SU-DHL-6 (cell line): ENCODE measurements around the gene RND3.
A peak's percentile ranks its signal among the peaks of the same experiment; 100 is the strongest.

Experiments used
- H2AFZ ChIP-seq: fragments of 200-600 bp; sonication (generic); 2 replicates; pipeline ENCODE4 v1.6.1; 2014; ENCODE audit warnings: low read depth, mild to moderate bottlenecking, moderate library complexity, mixed read lengths, antibody characterized with exemption, low read length; ENCODE audit not compliant: severe bottlenecking
- H3F3A ChIP-seq: fragments of 200-600 bp; shearing (Covaris generic); 2 replicates; pipeline ENCODE4 v1.6.0; 2016; ENCODE audit warnings: antibody characterized with exemption, mild to moderate bottlenecking; ENCODE audit not compliant: insufficient read depth
- H3K27ac ChIP-seq: fragments of 200-600 bp; sonication (generic); 2 replicates; pipeline ENCODE4 v1.5.1; 2016; ENCODE audit warnings: low read depth, mild to moderate bottlenecking, low read length, moderate library complexity, mixed read lengths
- H3K27me3 ChIP-seq: fragments of 200-600 bp; sonication (generic), shearing (Covaris generic); 2 replicates; pipeline ENCODE4 v1.6.0; 2014; ENCODE audit warnings: mild to moderate bottlenecking, low read length
- H3K36me3 ChIP-seq: fragments of 200-600 bp; sonication (generic); 2 replicates; pipeline ENCODE4 v1.6.1; 2014; ENCODE audit warnings: mild to moderate bottlenecking, low read length, mixed read lengths
- H3K4me2 ChIP-seq: fragments of 300-600, 200-600 bp; shearing (Covaris generic), sonication (generic); 2 replicates; pipeline ENCODE4 v1.6.0; 2014; ENCODE audit warnings: low read length, low read depth, mild to moderate bottlenecking; ENCODE audit not compliant: poor library complexity, severe bottlenecking
- H3K4me3 ChIP-seq: fragments of 200-600 bp; sonication (generic); 2 replicates; pipeline ENCODE4 v1.5.1; 2014; ENCODE audit warnings: antibody characterized with exemption, low read length, mild to moderate bottlenecking, mixed read lengths; ENCODE audit not compliant: insufficient read depth, poor library complexity, severe bottlenecking
- H3K79me2 ChIP-seq: fragments of 200-600 bp; sonication (generic); 2 replicates; pipeline ENCODE4 v1.6.1; 2014; ENCODE audit warnings: mild to moderate bottlenecking, low read length, moderate library complexity; ENCODE audit not compliant: insufficient read depth
- H3K9ac ChIP-seq: fragments of 200-600 bp; sonication (generic); 2 replicates; pipeline ENCODE4 v1.7.0; 2014; ENCODE audit warnings: mild to moderate bottlenecking, low read length
- H3K9me2 ChIP-seq: fragments of 200-600 bp; sonication (generic); replicated peaks from 2 replicates; pipeline ENCODE4 v1.6.1; 2014; ENCODE audit warnings: low read length; ENCODE audit not compliant: insufficient read depth
- H3K9me3 ChIP-seq: fragments of 200-600 bp; sonication (generic); 2 replicates; pipeline ENCODE4 v1.6.1; 2014; ENCODE audit warnings: low read length, mixed read lengths; ENCODE audit not compliant: insufficient read depth
- H4K20me1 ChIP-seq: fragments of 200-600 bp; sonication (generic); 2 replicates; pipeline ENCODE4 v1.6.1; 2014; ENCODE audit warnings: low read depth, mild to moderate bottlenecking, antibody characterized with exemption, low read length, moderate library complexity, mixed read lengths
- CTCF ChIP-seq: fragments of 200-600 bp; sonication (generic); IDR thresholded peaks from one replicate; pipeline ENCODE4 v1.5.1; 2017; ENCODE audit warnings: antibody characterized with exemption, mild to moderate bottlenecking, low read length, moderate library complexity; ENCODE audit not compliant: insufficient read depth, poor library complexity, severe bottlenecking
- EZH2phosphoT487 ChIP-seq: fragments of 200-600 bp; sonication (generic), shearing (Covaris generic); conservative IDR thresholded peaks from 2 replicates; pipeline ENCODE4 v1.6.1; 2018; ENCODE audit warnings: mild to moderate bottlenecking, antibody characterized with exemption, low read length, moderate library complexity, mixed read lengths

RND3 gene

GRCh38 chr2:150487537-150488429 lies at the start of gene RND3:
Gene RND3, minus strand, starts transcription at chr2:150487667. Its CDS starts 250 bp downstream, at chr2:150487417.
- Histone ChIP-seq H3K27ac (no peak within 1 kb of the TSS), H3K9me3 (no peaks in the 10 kb centered on the region), H3K9ac (no peak within 1 kb of the TSS), H3F3A (no peaks in the 10 kb centered on the region), H3K4me2 (no peak within 1 kb of the TSS), H3K79me2 (no peaks in the 10 kb centered on the region), H3K27me3 (no peaks in the 10 kb centered on the region), H4K20me1 (no peaks in the 10 kb centered on the region), H3K4me3 (no peak within 1 kb of the TSS), H3K9me2 (no peaks in the 10 kb centered on the region), H2AFZ (no peak within 1 kb of the TSS), H3K36me3 (no peaks in the 10 kb centered on the region)
- peak; percentile 34 for TF ChIP-seq CTCF
- TF ChIP-seq EZH2phosphoT487 = no peak

GRCh38 chr2:150535176-150535575 lies 47.7 kb upstream of the RND3 start:
- H3K36me3 ChIP-seq = no peaks in the 10 kb centered on the region
- H4K20me1 ChIP-seq = no peaks in the 10 kb centered on the region
- no peaks in the 10 kb centered on the region for H3K27me3 ChIP-seq
- H3K79me2 ChIP-seq = no peaks in the 10 kb centered on the region
- no peaks in the 10 kb centered on the region for H3K9me3 ChIP-seq
- no peak for TF ChIP-seq EZH2phosphoT487
- TF ChIP-seq CTCF = no peak
- H2AFZ ChIP-seq = no peak overlapping the region
- no peaks in the 10 kb centered on the region for H3F3A ChIP-seq
- no peak overlapping the region for H3K4me2 ChIP-seq
- no peak overlapping the region for H3K27ac ChIP-seq
- H3K9me2 ChIP-seq = no peaks in the 10 kb centered on the region
- no peak overlapping the region for H3K4me3 ChIP-seq
- H3K9ac ChIP-seq = no peak overlapping the region

GRCh38 chr2:150532879-150533278 lies 45.4 kb upstream of the RND3 start:
- TF ChIP-seq CTCF (no peak), EZH2phosphoT487 (no peak)
- H4K20me1 ChIP-seq = no peaks in the 10 kb centered on the region
- H3K9me3 ChIP-seq = no peaks in the 10 kb centered on the region
- no peaks in the 10 kb centered on the region for H3K36me3 ChIP-seq
- no peaks in the 10 kb centered on the region for H3K9me2 ChIP-seq
- H3K79me2 ChIP-seq = no peaks in the 10 kb centered on the region
- no peak overlapping the region for H3K9ac ChIP-seq
- no peak overlapping the region for H3K4me3 ChIP-seq
- H3K27ac ChIP-seq = no peak overlapping the region
- H3K27me3 ChIP-seq = no peaks in the 10 kb centered on the region
- no peak overlapping the region for H2AFZ ChIP-seq
- H3F3A ChIP-seq = no peaks in the 10 kb centered on the region
- no peak overlapping the region for H3K4me2 ChIP-seq
